Breast epithelium (tissue), 3 donors: ENCODE results near the gene SLC37A3.

Experiments
- POLR2A ChIP-seq: fragments of 450-650 bp; IDR thresholded peaks from one replicate; pipeline ENCODE4 v1.6.1; 2016; ENCODE audit warnings: antibody characterized with exemption, mild to moderate bottlenecking, moderate library complexity
- TF ChIP-seq, protein P1 (sequence below), 3 donors: fragments of 450-650 bp; IDR thresholded peaks; one replicate each; pipeline ENCODE4 v1.5.1; 2016 to 2017; ENCODE audit warnings: antibody characterized with exemption in 3 of 3, mild to moderate bottlenecking in 3 of 3, moderate library complexity in 3 of 3

DNA sequence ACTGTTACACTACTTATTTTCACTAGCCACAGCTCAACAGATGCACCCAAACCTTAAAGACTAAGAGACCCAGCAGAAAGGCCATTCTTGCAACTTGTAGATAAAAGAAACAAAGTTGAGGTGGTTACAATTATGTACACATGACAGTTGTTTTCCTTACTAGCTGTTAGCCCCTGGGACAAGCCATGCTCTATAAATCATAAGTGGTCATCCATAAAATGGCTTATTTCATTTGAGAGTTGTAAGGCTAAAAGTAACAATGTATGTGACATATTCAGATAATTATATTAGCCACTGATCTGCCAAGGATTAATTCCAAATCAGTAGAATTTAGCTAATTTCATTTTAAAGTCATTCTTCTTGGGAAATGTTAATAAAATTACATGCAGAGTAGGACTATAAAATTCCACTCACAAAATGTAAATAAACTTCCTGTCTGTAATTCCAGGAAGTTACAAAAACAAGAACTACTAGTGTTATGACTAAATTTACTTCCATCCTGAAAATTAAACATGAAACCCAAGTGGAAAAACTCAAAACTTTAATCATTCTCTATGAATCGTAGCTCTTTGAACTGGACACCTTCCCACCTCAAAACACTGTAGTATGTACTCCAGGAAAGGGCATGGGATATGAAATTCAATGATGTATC is 13.3 kb downstream of the SLC37A3 start:
- TF ChIP-seq, protein P1, sequence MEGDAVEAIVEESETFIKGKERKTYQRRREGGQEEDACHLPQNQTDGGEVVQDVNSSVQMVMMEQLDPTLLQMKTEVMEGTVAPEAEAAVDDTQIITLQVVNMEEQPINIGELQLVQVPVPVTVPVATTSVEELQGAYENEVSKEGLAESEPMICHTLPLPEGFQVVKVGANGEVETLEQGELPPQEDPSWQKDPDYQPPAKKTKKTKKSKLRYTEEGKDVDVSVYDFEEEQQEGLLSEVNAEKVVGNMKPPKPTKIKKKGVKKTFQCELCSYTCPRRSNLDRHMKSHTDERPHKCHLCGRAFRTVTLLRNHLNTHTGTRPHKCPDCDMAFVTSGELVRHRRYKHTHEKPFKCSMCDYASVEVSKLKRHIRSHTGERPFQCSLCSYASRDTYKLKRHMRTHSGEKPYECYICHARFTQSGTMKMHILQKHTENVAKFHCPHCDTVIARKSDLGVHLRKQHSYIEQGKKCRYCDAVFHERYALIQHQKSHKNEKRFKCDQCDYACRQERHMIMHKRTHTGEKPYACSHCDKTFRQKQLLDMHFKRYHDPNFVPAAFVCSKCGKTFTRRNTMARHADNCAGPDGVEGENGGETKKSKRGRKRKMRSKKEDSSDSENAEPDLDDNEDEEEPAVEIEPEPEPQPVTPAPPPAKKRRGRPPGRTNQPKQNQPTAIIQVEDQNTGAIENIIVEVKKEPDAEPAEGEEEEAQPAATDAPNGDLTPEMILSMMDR (IDR thresholded peaks at IDR 0.05) = no peak
- TF ChIP-seq POLR2A = no peak
